DOHH2 (cell line): ENCODE measurements around the gene NR2F1-AS1.

Experiments
- H3F3A ChIP-seq: fragments of 200-600 bp; sonication (generic), shearing (Covaris generic); 2 replicates; pipeline ENCODE4 v1.6.0; 2016; ENCODE audit warnings: antibody characterized with exemption, mild to moderate bottlenecking; ENCODE audit not compliant: control insufficient read depth, insufficient read depth
- H3K27ac ChIP-seq: fragments of 200-600 bp; sonication (generic); 2 replicates; pipeline ENCODE4 v1.5.1; 2014; ENCODE audit warnings: low read depth, mild to moderate bottlenecking, low read length, moderate library complexity
- H3K27me3 ChIP-seq: fragments of 200-600 bp; sonication (generic); 2 replicates; pipeline ENCODE4 v1.6.1; 2014; ENCODE audit warnings: mild to moderate bottlenecking, low read length, mixed read lengths; ENCODE audit not compliant: control insufficient read depth
- H3K36me3 ChIP-seq: fragments of 200-600 bp; sonication (generic); 2 replicates; pipeline ENCODE4 v1.6.1; 2014; ENCODE audit warnings: mild to moderate bottlenecking, low read length, moderate library complexity, mixed read lengths; ENCODE audit not compliant: control insufficient read depth
- H3K4me1 ChIP-seq: fragments of 200-600 bp; sonication (generic); 2 replicates; pipeline ENCODE4 v1.6.1; 2014; ENCODE audit warnings: mild to moderate bottlenecking, low read length, mixed read lengths; ENCODE audit not compliant: control insufficient read depth
- H3K4me2 ChIP-seq: fragments of 200-600 bp; sonication (generic); 2 replicates; pipeline ENCODE4 v1.6.0; 2014; ENCODE audit warnings: mild to moderate bottlenecking, low read length, moderate library complexity
- H3K4me3 ChIP-seq: fragments of 200-600 bp; sonication (generic); 2 replicates; pipeline ENCODE4 v1.5.1; 2014; ENCODE audit warnings: mild to moderate bottlenecking, low read length, mixed read lengths
- H3K79me2 ChIP-seq: fragments of 200-600 bp; sonication (generic); 2 replicates; pipeline ENCODE4 v1.6.1; 2014; ENCODE audit warnings: mild to moderate bottlenecking, low read length, mixed read lengths; ENCODE audit not compliant: control insufficient read depth
- H3K9me2 ChIP-seq: fragments of 200-600 bp; sonication (generic); replicated peaks from 2 replicates; pipeline ENCODE4 v1.6.1; 2014; ENCODE audit warnings: mild to moderate bottlenecking, low read length, mixed read lengths; ENCODE audit not compliant: control insufficient read depth
- H3K9me3 ChIP-seq: fragments of 200-600 bp; sonication (generic); 2 replicates; pipeline ENCODE4 v1.6.1; 2014; ENCODE audit warnings: antibody characterized with exemption, low read length, mixed read lengths; ENCODE audit not compliant: control insufficient read depth, insufficient read depth
- H4K20me1 ChIP-seq: fragments of 200-600 bp; sonication (generic); 2 replicates; pipeline ENCODE4 v1.6.0; 2014; ENCODE audit warnings: low read depth, mild to moderate bottlenecking, antibody characterized with exemption, low read length, moderate library complexity; ENCODE audit not compliant: control insufficient read depth, insufficient read depth
- CTCF ChIP-seq: fragments of 200-600 bp; sonication (generic); IDR thresholded peaks from one replicate; pipeline ENCODE4 v1.5.1; 2014; ENCODE audit warnings: antibody characterized with exemption, mild to moderate bottlenecking, low read depth, low read length; ENCODE audit not compliant: poor library complexity, severe bottlenecking
- EZH2phosphoT487 ChIP-seq: fragments of 200-600 bp; sonication (generic); IDR thresholded peaks from 2 replicates; pipeline ENCODE4 v1.6.1; 2017; ENCODE audit warnings: borderline replicate concordance, mild to moderate bottlenecking, antibody characterized with exemption, low read length, moderate library complexity, mixed read lengths

The NR2F1-AS1 gene

GRCh38 chr5:93604644-93605515, 23.9 kb upstream of the NR2F1-AS1 start:
- Histone ChIP-seq H3K79me2 (no peaks in the 10 kb centered on the region), H3K36me3 (no peaks in the 10 kb centered on the region), H4K20me1 (no peaks in the 10 kb centered on the region), H3F3A (no peaks in the 10 kb centered on the region), H3K27ac (no peak overlapping the region), H3K27me3 (peaks cover 66% of the 10 kb centered on the region), H3K4me3 (no peak overlapping the region), H3K9me2 (no peaks in the 10 kb centered on the region), H3K9me3 (no peaks in the 10 kb centered on the region), H3K4me1 (no peaks in the 10 kb centered on the region), H3K4me2 (no peak overlapping the region)
- no peak for TF ChIP-seq CTCF
- TF ChIP-seq EZH2phosphoT487 = no peak

GRCh38 chr5:93603793-93604643, 23.0 kb upstream of the NR2F1-AS1 start:
- Histone ChIP-seq H3K36me3 (no peaks in the 10 kb centered on the region), H4K20me1 (no peaks in the 10 kb centered on the region), H3K4me2 (no peak overlapping the region), H3K9me2 (no peaks in the 10 kb centered on the region), H3K79me2 (no peaks in the 10 kb centered on the region), H3K4me1 (no peaks in the 10 kb centered on the region), H3K4me3 (no peak overlapping the region), H3K27ac (no peak overlapping the region), H3F3A (no peaks in the 10 kb centered on the region), H3K9me3 (no peaks in the 10 kb centered on the region), H3K27me3 (peaks cover 66% of the 10 kb centered on the region)
- TF ChIP-seq CTCF = no peak
- no peak for TF ChIP-seq EZH2phosphoT487

GRCh38 chr5:93603078-93603792, 22.2 kb upstream of the NR2F1-AS1 start:
- Histone ChIP-seq H3F3A (no peaks in the 10 kb centered on the region), H3K4me2 (no peak overlapping the region), H3K4me3 (no peak overlapping the region), H3K27ac (no peak overlapping the region), H3K4me1 (no peaks in the 10 kb centered on the region), H3K9me2 (no peaks in the 10 kb centered on the region), H3K36me3 (no peaks in the 10 kb centered on the region), H4K20me1 (no peaks in the 10 kb centered on the region), H3K27me3 (peaks cover 66% of the 10 kb centered on the region), H3K9me3 (no peaks in the 10 kb centered on the region), H3K79me2 (no peaks in the 10 kb centered on the region)
- no peak for TF ChIP-seq EZH2phosphoT487
- no peak for TF ChIP-seq CTCF
